Stimulated activated naive CD8-positive, alpha-beta T cell treated with anti-CD3 and anti-CD28 coated beads, Interleukin-15, Interleukin-2, amounts not matched to agents 100 ng/mL and 50 ng/mL, for 24 hours (primary cell): Measurements from ENCODE around the gene CXCR3.
"Not testable (repeated sequence)": the region's sequence is repeated elsewhere in the genome, so short reads cannot be mapped to it uniquely, and the experiment has no call there.

Source experiments
- H3K27ac Mint-ChIP-seq: one replicate; pipeline ENCODE4 v1.8.0; 2021; ENCODE audit warnings: mild to moderate bottlenecking, mixed read lengths
- H3K27me3 Mint-ChIP-seq: one replicate; pipeline ENCODE4 v1.8.0; 2021; ENCODE audit warnings: mixed read lengths
- H3K36me3 Mint-ChIP-seq: one replicate; pipeline ENCODE4 v1.8.0; 2021; ENCODE audit warnings: low read depth, mixed read lengths
- H3K4me1 Mint-ChIP-seq: one replicate; pipeline ENCODE4 v1.8.0; 2021; ENCODE audit warnings: low read depth, mixed read lengths
- H3K4me3 Mint-ChIP-seq: one replicate; pipeline ENCODE4 v1.8.0; 2021; ENCODE audit warnings: mild to moderate bottlenecking, mixed read lengths
- H3K9me3 Mint-ChIP-seq: one replicate; pipeline ENCODE4 v1.8.0; 2021; ENCODE audit warnings: mixed read lengths

The CXCR3 gene

DNA sequence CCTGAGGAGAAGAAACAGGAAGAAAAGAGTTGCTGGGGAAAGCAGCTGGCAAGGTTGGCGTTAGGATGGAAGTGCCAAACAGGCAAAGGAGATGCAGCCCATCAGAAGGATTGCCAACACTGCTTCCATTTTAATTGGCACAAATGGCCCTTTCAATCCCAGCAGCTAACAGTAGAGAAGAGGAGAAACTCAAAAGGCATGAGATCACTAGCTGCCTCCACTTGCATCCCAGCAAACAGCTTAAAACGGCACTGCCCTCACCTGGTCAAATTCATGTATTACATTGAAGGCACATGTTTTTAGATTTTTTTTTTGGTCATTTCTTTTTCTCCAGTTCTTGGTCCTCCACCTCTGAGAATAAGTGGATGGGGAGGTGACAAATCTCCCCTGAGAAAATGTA, 34.1 kb upstream of the CXCR3 start:
- Mint-ChIP-seq H3K9me3 (no peaks in the 10 kb centered on the region), H3K27me3 (no peaks in the 10 kb centered on the region), H3K4me3 (no peak overlapping the region), H3K27ac (no peak overlapping the region), H3K4me1 (peaks cover 19% of the 10 kb centered on the region), H3K36me3 (no peaks in the 10 kb centered on the region)

DNA sequence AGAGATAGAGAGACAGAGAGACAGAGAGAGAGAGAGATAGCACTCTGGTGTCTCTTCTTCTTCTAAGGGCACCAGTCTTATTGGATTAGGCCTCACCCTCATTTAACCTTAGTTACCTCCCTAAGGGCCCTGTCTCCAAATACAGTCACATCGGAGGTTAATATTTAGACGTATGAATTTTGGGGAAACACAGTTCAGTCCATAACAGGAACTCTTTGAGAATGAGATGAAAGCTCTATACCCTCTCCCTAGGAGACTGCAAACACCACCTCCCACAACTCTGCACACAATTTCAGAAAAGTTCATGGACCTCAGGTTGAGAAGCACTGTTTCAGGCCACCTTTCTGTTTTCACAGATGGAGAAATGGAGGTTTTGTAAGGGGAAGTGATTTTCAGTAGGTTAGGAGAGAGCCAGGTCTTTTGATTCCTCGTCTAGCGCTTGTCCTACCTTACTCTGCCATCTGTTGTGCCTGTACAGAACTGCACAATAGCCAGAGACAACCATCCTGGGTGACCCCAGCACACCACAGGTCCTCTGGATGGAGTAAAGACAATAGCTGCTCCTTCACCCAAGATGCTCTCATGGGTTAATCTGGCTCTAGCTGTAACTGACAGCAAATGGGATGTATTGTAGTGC, 32.1 kb upstream of the CXCR3 start:
- peaks cover 19% of the 10 kb centered on the region for H3K4me1 Mint-ChIP-seq
- peak overlapping the region; percentile 61 for H3K27ac Mint-ChIP-seq
- no peak overlapping the region for H3K4me3 Mint-ChIP-seq
- no peaks in the 10 kb centered on the region for H3K9me3 Mint-ChIP-seq
- no peaks in the 10 kb centered on the region for H3K27me3 Mint-ChIP-seq
- H3K36me3 Mint-ChIP-seq, result no peaks in the 10 kb centered on the region

DNA sequence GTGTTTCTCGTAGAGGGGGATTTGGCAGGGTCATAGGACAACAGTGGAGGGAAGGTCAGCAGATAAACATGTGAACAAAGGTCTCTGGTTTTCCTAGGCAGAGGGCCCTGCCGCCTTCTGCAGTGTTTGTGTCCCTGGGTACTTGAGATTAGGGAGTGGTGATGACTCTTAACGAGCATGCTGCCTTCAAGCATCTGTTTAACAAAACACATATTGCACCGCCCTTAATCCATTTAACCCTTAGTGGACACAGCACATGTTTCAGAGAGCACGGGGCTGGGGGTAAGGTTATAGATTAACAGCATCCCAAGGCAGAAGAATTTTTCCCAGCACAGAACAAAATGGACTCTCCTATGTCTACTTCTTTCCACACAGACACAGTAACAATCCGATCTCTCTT, 26.1 kb upstream of the CXCR3 start:
- not testable (repeated sequence) for H3K36me3 Mint-ChIP-seq, H3K9me3 Mint-ChIP-seq, H3K4me3 Mint-ChIP-seq, H3K4me1 Mint-ChIP-seq, H3K27ac Mint-ChIP-seq, H3K27me3 Mint-ChIP-seq

DNA sequence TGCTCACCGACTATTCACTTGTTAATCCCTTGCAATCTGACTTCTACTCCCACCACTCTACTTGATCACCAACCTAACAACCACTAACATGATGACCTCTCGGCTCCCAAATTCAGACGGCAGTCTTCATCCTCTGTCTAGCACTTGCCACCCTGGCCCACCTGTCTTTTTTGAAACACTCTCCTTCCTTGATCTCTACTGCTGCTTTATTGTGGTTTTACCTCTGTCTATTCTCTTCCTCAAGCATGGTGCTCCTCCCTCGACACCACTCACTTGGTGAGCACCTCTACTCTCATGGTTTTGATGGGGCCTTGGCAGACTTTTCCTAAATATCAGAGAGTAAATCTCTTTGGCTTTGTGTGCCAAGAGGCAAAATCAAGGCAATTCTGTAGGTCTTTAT, 21.7 kb upstream of the CXCR3 start:
- no peaks in the 10 kb centered on the region for H3K36me3 Mint-ChIP-seq
- no peak overlapping the region for H3K27ac Mint-ChIP-seq
- H3K4me1 Mint-ChIP-seq, result peaks cover 5% of the 10 kb centered on the region

DNA sequence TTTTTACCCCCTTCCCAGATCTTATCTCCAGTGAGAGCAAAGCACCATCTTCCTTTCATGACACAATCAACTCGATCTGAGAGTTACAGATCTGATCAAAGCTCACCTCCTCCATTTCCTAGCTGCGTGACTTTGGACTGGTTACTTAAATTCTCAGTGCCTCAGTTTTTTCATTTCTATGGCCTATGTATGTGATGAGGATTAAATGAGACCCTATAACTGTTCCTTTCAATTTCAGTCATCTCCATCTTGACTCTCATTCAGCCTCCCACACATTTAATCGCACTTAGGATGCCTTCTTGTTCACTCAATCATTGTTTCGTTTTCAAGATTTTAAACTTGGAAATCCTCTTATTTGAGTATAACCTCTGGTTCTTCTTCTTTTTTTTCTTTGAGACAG, 20.1 kb upstream of the CXCR3 start:
- H3K4me1 Mint-ChIP-seq, result peaks cover 5% of the 10 kb centered on the region
- H3K27ac Mint-ChIP-seq, result no peak overlapping the region
- no peaks in the 10 kb centered on the region for H3K27me3 Mint-ChIP-seq
- H3K9me3 Mint-ChIP-seq, result no peaks in the 10 kb centered on the region
- no peaks in the 10 kb centered on the region for H3K36me3 Mint-ChIP-seq
- no peak overlapping the region for H3K4me3 Mint-ChIP-seq

More for the DNA sequence above, 21.7 kb upstream of the CXCR3 start:
- Mint-ChIP-seq H3K4me3 (no peak overlapping the region), H3K27me3 (no peaks in the 10 kb centered on the region), H3K9me3 (no peaks in the 10 kb centered on the region)

DNA sequence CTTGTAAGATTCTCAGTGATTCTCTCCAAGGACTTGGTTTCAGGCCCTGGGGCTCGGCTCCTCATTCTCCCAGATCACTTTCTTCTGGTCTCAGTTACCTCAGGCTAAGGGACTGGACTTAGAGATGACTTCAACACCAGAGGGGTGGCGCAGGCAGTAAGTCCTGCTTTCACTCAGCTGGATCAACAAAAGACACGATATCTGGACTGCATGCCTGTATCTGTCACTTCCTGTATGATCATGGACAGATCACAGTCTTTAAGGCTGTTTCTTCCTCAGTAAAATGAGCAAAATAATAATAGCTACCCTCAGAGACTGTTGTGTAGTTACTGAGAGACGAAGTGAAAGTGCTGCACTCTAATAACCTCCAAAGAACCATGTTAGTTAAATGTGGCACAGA, 19.5 kb upstream of the CXCR3 start:
- Mint-ChIP-seq H3K27me3 (no peaks in the 10 kb centered on the region), H3K27ac (no peak overlapping the region), H3K36me3 (no peaks in the 10 kb centered on the region), H3K9me3 (no peaks in the 10 kb centered on the region), H3K4me3 (no peak overlapping the region), H3K4me1 (peaks cover 9% of the 10 kb centered on the region)

DNA sequence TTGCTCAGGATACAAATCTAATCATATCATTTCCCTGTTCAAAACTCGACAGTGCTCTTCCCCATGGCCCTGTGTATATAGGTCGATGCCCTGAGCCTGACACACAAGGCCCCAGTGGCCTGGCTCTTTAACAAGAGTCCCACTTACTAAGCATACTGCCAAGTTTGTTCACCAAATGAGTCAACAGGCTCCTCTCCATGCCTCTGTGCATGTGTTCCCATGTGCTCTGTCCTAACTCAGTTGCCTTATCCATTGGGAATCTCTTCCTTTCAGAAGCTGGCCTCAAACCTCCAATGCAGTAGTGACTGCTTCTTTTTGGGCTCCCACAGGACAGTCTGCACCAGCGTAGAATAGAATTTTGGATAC, 18.9 kb upstream of the CXCR3 start:
- Mint-ChIP-seq H3K36me3 (no peaks in the 10 kb centered on the region), H3K27ac (no peak overlapping the region), H3K4me1 (peaks cover 12% of the 10 kb centered on the region), H3K4me3 (peak overlapping the region; percentile 51), H3K9me3 (no peaks in the 10 kb centered on the region), H3K27me3 (no peaks in the 10 kb centered on the region)

DNA sequence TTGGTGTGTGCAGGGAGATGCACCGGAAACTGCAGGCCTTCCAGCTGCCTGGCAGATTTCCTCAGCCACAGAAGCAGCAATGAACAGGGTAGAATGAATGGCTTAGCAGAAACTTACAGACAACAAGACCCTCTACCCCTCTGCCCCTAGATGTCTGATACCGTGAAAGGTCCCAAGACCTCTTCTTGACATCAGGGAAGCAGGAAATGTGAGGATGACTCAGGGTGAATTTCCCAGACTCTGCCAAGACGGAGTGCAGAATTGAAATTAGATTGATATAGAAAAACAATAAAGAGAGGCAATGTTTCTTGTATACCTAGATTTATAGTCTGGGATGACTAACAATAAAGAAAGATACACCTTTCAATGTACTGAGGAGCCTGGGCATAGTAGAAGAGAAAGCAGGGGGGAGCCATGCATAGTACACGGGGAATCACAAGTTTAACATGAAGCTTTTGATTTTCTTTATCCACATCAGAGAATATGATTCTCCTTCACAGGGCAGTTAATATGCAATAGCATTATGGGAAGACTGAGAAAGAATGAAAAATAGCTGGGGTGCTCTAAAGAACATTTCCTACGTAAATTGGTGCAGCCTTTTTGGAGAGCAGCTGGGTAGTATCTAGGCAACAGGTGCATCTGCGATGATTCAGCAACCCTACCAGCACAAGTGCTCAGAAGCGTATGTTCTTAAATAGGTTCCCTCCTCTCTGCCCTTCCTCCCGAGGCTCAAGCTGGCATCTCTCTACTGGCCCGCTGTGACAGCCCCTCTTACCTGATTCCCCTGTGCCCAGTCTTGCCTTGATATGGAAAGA, 18.3 kb upstream of the CXCR3 start:
- Mint-ChIP-seq H3K4me1 (peaks cover 12% of the 10 kb centered on the region), H3K4me3 (peak overlapping the region; percentile 51), H3K9me3 (no peaks in the 10 kb centered on the region), H3K36me3 (no peaks in the 10 kb centered on the region), H3K27me3 (no peaks in the 10 kb centered on the region), H3K27ac (no peak overlapping the region)

DNA sequence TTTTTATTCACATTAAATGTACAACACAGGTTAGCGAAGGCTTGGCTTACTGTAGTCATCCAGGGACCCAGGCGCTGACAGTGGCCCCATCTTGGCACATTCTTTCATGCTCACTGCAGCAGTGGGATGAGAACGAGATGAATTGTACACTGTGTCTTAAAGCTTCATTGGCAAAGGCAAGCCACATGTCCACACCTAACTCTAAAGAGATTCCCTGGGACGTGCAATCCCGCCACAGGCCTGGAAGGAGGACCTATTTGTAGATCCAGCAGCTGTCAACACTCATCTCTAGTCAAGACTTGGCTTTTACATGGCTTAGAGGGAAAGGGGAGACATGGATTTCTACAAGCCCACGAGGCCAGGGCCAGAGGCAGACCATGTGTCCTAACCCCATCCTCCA, 16.1 kb upstream of the CXCR3 start:
- H3K4me1 Mint-ChIP-seq, result peaks cover 12% of the 10 kb centered on the region
- no peak overlapping the region for H3K4me3 Mint-ChIP-seq
- H3K9me3 Mint-ChIP-seq, result no peaks in the 10 kb centered on the region
- no peaks in the 10 kb centered on the region for H3K36me3 Mint-ChIP-seq
- H3K27ac Mint-ChIP-seq, result no peak overlapping the region
- no peaks in the 10 kb centered on the region for H3K27me3 Mint-ChIP-seq

DNA sequence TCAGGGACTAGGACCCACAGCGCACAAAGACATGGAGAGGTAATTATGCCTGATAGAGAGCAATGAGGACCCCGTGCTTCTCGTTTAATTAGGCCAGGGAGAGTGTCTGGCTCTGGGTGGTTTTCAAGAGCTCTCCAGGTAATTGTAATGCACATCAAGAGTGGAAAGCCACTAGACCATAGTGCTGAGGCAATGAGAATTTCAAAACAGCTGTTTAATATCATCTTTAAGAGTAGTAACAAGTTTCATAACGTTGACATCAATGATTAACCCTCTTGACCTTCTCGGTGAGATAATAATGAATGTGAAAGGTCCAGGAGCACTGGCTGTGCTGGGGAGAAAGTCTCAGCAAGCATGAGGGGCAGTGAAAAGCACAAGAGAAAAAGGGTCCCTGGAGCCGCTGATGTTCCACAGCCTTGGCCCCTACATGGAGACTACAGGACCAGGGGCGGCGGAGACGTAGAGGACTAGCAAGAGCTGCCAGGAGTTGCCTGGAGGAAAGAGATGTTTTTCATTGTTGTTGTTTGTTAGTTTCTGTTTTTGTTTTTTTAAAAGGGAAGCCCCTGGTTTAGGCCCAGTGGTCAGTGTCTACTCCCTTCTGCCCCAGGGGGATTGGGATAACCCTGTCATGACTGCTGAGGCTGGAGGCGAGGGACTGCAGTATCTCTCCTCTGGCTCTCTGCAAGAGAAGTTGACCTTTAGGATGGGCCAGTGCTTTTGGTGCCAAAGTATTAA, 14.8 kb upstream of the CXCR3 start:
- Mint-ChIP-seq H3K27me3 (no peaks in the 10 kb centered on the region), H3K9me3 (no peaks in the 10 kb centered on the region), H3K4me1 (peaks cover 16% of the 10 kb centered on the region), H3K36me3 (no peaks in the 10 kb centered on the region), H3K27ac (peak overlapping the region; percentile 33), H3K4me3 (no peak overlapping the region)

DNA sequence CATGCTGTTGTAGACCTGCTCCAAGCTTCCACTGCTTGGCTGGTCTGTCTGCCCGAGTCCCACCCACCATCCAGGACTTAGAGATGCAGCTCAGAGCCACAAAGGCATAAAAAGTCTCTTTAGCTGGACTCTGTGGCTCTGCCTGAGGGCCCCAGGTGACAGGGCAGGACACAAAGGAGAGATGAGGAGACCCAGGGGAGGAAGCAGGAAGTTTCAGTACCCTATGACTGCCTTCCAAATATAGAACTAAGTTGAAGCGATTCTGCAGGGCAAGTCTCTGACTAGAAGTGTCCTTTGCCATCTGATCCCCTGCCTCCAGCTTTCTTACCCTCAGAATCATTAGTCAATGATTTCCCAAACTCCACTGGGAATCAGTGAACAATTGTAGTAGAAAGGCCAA, 11.2 kb upstream of the CXCR3 start:
- Mint-ChIP-seq H3K4me3 (no peak overlapping the region), H3K27ac (no peak overlapping the region), H3K4me1 (peaks cover 18% of the 10 kb centered on the region), H3K36me3 (no peaks in the 10 kb centered on the region), H3K9me3 (no peaks in the 10 kb centered on the region), H3K27me3 (no peaks in the 10 kb centered on the region)

DNA sequence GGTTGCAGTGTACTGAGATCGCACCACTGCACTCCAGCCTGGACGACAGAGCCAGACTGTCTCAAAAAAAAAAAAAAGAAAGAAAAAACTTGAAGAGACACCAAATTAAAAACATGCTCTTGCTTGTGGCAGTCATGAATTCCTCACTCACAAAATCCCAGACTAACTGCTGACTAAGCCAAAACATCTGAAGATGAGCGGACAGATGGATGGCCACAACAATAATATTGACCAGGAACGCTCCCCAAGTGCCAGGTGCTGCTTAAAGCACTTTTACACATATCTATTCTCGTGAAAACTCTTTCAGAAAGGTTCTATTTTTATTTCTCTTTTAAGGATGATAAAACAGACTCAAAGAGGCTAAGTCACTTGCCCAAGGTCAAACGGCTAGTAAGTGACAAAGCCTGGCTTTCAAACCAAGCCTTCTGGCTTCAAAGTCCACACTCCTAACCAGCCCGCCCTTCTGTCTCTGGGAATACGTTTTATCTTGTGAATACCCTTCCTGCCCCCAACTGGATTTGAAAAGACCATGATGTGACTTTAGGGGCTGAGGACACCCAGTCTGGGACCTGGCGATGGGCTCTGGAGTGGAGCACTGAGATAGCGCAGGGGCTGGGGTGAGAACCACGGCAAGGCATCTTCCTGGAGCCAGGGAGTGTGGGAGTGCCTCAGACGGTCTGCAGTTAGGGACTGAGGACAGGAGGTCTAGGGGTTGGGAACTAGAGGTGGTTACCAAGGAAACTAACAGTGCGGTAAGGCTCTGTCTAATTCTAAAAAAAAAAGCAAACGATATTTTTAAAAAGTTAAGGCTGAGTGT, 9.5 kb upstream of the CXCR3 start:
- H3K9me3 Mint-ChIP-seq, result no peaks in the 10 kb centered on the region
- H3K4me3 Mint-ChIP-seq, result no peak overlapping the region
- H3K27ac Mint-ChIP-seq, result no peak overlapping the region

DNA sequence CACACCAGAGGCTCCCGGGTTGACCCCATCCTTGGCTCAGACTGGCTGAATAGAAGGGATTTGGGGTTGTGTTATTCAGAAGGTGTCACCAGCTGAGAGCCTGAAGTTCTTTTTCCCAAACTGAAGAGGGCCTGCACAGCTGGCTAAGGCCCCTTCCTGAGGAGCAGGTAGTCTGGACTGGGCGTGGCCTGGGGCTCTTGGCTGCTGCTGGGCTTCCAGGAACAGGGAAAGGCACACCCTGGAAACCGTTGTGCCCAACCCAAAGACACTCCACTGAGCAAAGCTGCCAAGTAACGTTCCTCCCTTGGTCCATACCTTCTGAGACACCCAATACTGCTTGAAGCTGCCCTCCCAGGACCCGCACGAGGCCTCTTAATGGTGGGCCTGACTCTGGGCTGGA, 8.3 kb upstream of the CXCR3 start:
- H3K9me3 Mint-ChIP-seq, result no peaks in the 10 kb centered on the region
- H3K4me1 Mint-ChIP-seq, result peaks cover 38% of the 10 kb centered on the region
- no peak overlapping the region for H3K4me3 Mint-ChIP-seq
- H3K27ac Mint-ChIP-seq, result no peak overlapping the region
- no peaks in the 10 kb centered on the region for H3K36me3 Mint-ChIP-seq
- no peaks in the 10 kb centered on the region for H3K27me3 Mint-ChIP-seq

More for the DNA sequence above, 9.5 kb upstream of the CXCR3 start:
- peaks cover 28% of the 10 kb centered on the region for H3K4me1 Mint-ChIP-seq
- no peaks in the 10 kb centered on the region for H3K27me3 Mint-ChIP-seq
- no peaks in the 10 kb centered on the region for H3K36me3 Mint-ChIP-seq

DNA sequence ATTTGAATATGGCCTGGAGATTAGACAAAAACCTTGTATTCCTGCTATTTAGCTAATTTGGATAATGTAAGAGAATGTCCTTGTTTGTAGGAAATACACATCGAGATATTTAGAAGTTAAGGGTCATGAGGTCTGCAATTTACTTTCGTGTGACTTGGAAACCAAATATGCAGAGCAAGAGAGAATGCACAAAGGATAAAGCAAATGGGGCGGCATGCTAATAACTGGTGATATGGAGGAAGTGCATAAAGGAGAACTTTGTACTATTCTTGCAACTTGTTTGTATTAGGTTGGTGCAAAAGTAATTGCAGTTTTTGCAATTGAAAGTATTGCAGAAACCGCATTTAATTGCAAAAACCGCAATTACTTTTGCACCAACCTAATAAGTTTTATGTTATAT, 7.2 kb upstream of the CXCR3 start:
- no peak overlapping the region for H3K27ac Mint-ChIP-seq
- peaks cover 49% of the 10 kb centered on the region for H3K4me1 Mint-ChIP-seq
- H3K9me3 Mint-ChIP-seq, result no peaks in the 10 kb centered on the region
- H3K4me3 Mint-ChIP-seq, result no peak overlapping the region
- no peaks in the 10 kb centered on the region for H3K36me3 Mint-ChIP-seq
- H3K27me3 Mint-ChIP-seq, result no peaks in the 10 kb centered on the region

DNA sequence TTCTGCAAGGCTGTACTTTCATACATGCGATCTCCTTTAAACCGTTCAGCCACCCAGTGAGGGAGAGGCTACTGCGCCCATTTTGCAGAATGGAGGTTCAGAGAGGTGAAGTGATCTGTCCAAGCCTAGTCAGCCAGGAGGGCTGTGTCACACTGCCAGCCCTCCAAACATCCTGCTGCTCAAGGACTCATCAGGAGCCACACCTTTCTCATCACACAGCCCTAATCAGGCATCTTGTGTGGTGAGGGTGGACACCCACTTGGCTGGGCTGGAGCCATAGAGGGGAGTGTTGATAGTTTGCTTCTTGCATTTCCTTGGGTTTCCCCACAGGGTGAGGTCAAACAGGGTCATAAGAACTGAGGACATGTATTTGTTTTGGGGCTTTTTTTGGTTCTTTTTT, 5.4 kb upstream of the CXCR3 start:
- H3K9me3 Mint-ChIP-seq, result no peaks in the 10 kb centered on the region
- H3K4me3 Mint-ChIP-seq, result peak overlapping the region; percentile 81
- H3K4me1 Mint-ChIP-seq, result peaks cover 58% of the 10 kb centered on the region
- no peaks in the 10 kb centered on the region for H3K36me3 Mint-ChIP-seq
- H3K27me3 Mint-ChIP-seq, result no peaks in the 10 kb centered on the region
- peak overlapping the region; percentile 96 for H3K27ac Mint-ChIP-seq
